Thyroid gland (tissue), 4 donors: ENCODE results near the gene PARD3. TPM values are rescaled to one million over a fixed set of nuclear protein-coding genes. Genes with fewer than 3 reads are reported as not detected.

Experiments used
- DNase-seq, 2 donors: peaks; one replicate each; pipeline ENCODE4 v3.0.0-alpha.2; 2019
- H3K27ac ChIP-seq, 3 donors: fragments of 200-600 bp; sonication (generic); 1 replicate in 2 of 3; 2 replicates in 1 of 3; pipeline ENCODE4 v1.5.1; 2016 to 2019; ENCODE audit warnings: mild to moderate bottlenecking in 1 of 3, moderate library complexity in 1 of 3
- H3K27me3 ChIP-seq: fragments of 200-600 bp; sonication (generic); one replicate; pipeline ENCODE4 v1.5.1; 2019
- H3K36me3 ChIP-seq, 2 donors: fragments of 200-600 bp; sonication (generic); one replicate each; pipeline ENCODE4 v1.5.1; 2016 to 2019
- H3K4me1 ChIP-seq, 2 donors: fragments of 200-600 bp; sonication (generic); one replicate each; pipeline ENCODE4 v1.5.1; 2017 to 2019
- H3K4me3 ChIP-seq, 3 donors: fragments of 200-600 bp; sonication (generic); replicated peaks in 1 of 3; 1 replicate in 2 of 3; 2 replicates in 1 of 3; pipeline ENCODE4 v1.5.1; 2016; ENCODE audit warnings: mild to moderate bottlenecking in 1 of 3
- H3K9me3 ChIP-seq: fragments of 200-600 bp; sonication (generic); one replicate; pipeline ENCODE4 v1.5.1; 2017
- POLR2A ChIP-seq, 2 donors: fragments of 450-650 bp; IDR thresholded peaks; one replicate each; pipeline ENCODE4 v1.6.1; 2017; ENCODE audit warnings: antibody characterized with exemption in 2 of 2, mild to moderate bottlenecking in 2 of 2, moderate library complexity in 1 of 2
- WGBS, 2 donors: methylation state at CpG; one replicate each; pipeline ENCODE4 v1.1.5; 2017; 5-methylcytosine and 5-hydroxymethylcytosine counted together
- intact Hi-C: fragments of 100-400 bp; cut with DNase I; formaldehyde crosslinking; loops from one replicate; pipeline ENCODE4 v1.15.1; 2023
- total RNA-seq, 4 donors: library from RNA; depleted of rRNA; stranded (reverse); fragments of >200 nt; gene quantifications; one replicate each; pipeline ENCODE4 v1.2.3, GENCODE V29; 2016
- TF ChIP-seq, protein P1 (sequence below), 6 experiments: fragments of 200-600 bp in 3 of 6; fragments of 450-650 bp in 3 of 6; sonication (generic) in 3 of 6; IDR thresholded peaks; one replicate each; pipeline ENCODE4 v1.5.1; 2016 to 2019; ENCODE audit warnings: antibody characterized with exemption in 6 of 6, mild to moderate bottlenecking in 2 of 6, inconsistent platforms in 1 of 6, moderate library complexity in 1 of 6

PARD3 gene
- total RNA-seq, 4 donors from 2014 or later = 48.6 to 88.4 (median 57.7) TPM

DNA sequence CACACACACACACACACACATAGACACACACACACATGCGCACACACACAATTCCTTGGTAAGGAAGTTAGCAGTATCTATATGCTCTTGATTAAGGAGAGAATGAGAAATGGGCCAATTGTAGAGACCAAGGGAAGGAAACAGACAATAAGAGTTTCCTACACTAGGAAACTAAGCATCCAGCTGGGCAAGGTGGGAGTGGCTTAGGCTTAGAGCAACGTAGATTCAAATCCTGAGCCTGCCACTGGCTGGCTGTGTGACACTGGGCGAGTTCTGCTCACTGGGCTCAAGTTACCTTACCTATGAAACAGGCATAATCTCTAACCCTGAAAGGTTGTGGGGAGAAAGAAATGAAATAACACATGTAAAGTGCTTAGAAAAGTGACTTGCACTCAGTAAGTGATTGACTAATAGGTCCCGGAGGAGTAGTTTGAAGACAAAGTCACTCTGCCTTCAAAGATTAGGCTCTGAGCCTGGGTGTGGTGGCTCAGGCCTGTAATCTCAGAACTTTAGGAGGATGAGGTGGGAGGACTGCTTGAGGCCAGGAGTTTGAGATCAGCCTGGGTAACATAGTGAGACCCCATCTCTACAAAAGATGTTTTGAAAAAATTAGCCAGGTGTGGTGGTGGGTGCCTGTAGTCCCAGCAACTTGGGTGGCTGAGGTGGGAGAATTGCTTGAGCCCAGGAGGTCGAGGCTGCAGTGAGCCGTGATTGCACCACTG, 701.4 kb downstream of the PARD3 start:
- Histone ChIP-seq H3K9me3 (no peaks in the 10 kb centered on the region), H3K27ac (no peak overlapping the region)
- 89 to 94% methylated on average over 6 of the region's 6 CpGs for WGBS, 2 donors

DNA sequence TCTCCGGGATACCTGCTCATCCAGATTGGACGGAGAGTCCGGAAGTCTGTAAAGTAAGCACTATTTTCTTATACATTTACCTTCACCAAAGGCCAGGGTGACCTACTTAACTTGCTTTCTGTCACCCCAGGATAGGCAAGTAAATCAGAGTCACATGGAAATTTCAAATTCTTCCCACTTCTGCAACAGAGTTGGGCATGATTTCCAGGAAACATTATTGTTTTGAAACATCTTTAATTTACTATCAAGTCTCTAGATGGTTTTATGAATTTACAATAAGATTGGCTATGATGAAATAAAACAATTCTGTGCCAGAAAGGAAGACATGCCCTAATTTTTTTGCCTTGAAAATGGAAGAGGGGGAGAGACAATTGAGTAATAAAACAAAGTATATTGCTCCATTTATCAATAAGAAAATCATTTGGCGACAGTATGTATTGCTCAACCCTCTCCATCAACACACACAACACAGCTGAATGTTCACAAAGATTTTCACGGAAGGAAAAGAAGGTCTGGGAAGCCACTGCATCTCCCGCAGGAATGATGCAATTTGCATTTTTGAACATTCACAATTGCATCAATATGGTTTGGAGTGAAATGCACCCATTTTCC, 702.8 kb downstream of the PARD3 start:
- TF ChIP-seq, protein P1, sequence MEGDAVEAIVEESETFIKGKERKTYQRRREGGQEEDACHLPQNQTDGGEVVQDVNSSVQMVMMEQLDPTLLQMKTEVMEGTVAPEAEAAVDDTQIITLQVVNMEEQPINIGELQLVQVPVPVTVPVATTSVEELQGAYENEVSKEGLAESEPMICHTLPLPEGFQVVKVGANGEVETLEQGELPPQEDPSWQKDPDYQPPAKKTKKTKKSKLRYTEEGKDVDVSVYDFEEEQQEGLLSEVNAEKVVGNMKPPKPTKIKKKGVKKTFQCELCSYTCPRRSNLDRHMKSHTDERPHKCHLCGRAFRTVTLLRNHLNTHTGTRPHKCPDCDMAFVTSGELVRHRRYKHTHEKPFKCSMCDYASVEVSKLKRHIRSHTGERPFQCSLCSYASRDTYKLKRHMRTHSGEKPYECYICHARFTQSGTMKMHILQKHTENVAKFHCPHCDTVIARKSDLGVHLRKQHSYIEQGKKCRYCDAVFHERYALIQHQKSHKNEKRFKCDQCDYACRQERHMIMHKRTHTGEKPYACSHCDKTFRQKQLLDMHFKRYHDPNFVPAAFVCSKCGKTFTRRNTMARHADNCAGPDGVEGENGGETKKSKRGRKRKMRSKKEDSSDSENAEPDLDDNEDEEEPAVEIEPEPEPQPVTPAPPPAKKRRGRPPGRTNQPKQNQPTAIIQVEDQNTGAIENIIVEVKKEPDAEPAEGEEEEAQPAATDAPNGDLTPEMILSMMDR (IDR thresholded peaks at IDR 0.05) = no peak
- TF ChIP-seq POLR2A (IDR thresholded peaks at IDR 0.05) = no peak
- H3K9me3 ChIP-seq = no peaks in the 10 kb centered on the region
- DNase-seq = no peak
- WGBS, 2 donors = 86 to 88% methylated on average over 6 of the region's 6 CpGs
- H3K4me1 ChIP-seq = peaks cover 2 to 12% of the 10 kb centered on the region in 2 donors
- H3K27ac ChIP-seq = no peak overlapping the region
- no peaks in the 10 kb centered on the region for H3K27me3 ChIP-seq
- H3K4me3 ChIP-seq = no peak overlapping the region
- peaks cover 0 to 7% of the 10 kb centered on the region in 2 donors for H3K36me3 ChIP-seq
- intact Hi-C loops = no loop called here

More for the DNA sequence above, 701.4 kb downstream of the PARD3 start:
- intact Hi-C loops = no loop called here
- Histone ChIP-seq H3K36me3 (peaks cover 0 to 7% of the 10 kb centered on the region in 2 donors), H3K4me1 (peaks cover 6 to 16% of the 10 kb centered on the region in 2 donors), H3K27me3 (no peaks in the 10 kb centered on the region), H3K4me3 (no peak overlapping the region)
- TF ChIP-seq POLR2A (IDR thresholded peaks at IDR 0.05) = no peak
- TF ChIP-seq, protein P1 (IDR thresholded peaks at IDR 0.05) = no peak
- DNase-seq = no peak

DNA sequence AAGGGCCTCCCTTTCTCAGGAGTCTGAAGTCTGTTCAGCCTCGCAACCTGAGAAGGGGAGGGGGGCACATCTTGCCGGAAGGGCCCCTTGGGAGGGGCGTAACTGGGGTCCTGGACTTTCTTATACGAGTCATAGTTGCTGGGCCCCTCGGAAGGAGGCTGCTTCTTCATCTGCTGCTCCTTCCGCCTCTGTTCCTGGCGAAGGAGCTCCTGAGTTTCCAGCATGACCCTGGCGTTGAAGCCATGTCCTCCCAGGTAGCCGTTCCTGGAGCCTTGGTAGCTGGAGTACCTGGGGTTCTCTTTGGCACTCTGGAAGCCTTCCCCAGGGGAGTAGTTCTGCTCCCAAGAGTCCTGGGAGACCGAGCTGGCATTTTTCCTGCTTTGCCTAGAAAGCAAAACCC, 703.9 kb downstream of the PARD3 start:
- Histone ChIP-seq H3K4me1 (peaks cover 0 to 1% of the 10 kb centered on the region in 2 donors), H3K9me3 (no peaks in the 10 kb centered on the region), H3K4me3 (no peak overlapping the region), H3K27me3 (no peaks in the 10 kb centered on the region), H3K36me3 (peaks cover 0 to 7% of the 10 kb centered on the region in 2 donors), H3K27ac (no peak overlapping the region)
- TF ChIP-seq, protein P1 (IDR thresholded peaks at IDR 0.05) = no peak
- 95% methylated on average over 10 of the region's 10 CpGs for WGBS, 2 donors
- no peak for DNase-seq
- intact Hi-C loops = no loop called here

DNA sequence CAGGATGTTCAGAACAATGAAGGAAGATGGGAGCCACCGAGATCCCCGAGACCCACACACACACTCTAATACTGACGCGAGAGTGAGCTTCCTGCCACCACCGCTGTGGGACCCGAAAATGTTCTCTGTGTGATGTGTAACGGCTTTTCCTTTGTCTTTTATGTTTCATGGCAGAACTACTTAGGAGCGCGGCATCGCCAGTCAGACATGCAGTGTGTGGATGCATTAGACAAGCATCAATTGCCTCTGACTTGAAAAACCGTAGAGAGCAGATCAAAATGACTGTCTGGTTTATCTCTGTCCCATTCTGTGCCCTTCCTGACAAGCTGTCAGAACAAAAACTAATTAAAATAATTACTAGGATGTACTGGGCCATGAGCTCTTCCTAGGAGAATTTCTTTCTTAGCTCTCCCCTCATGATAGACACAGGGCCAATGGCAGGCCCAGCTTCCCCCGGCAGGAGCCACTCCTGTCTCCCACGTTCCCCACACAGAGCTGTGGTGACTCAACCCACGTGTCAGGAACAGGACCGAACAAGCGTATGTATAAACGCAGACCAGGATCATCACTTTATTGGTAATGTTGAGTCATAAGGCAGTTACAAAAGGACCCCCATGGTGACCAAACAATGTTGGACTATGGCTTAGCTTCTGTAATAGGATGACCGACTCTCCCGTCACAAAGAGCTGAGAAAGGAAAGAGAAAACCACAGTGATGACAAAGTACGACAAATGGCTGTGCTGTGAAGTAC, 705.0 kb downstream of the PARD3 start:
- DNase-seq = no peak
- H3K36me3 ChIP-seq = peaks cover 0 to 7% of the 10 kb centered on the region in 2 donors
- 93 to 98% methylated on average over 20 of the region's 20 CpGs for WGBS, 2 donors
- no peak overlapping the region for H3K27ac ChIP-seq
- intact Hi-C loops = no loop called here
- H3K27me3 ChIP-seq = no peaks in the 10 kb centered on the region
- TF ChIP-seq, protein P1 (IDR thresholded peaks at IDR 0.05) = no peak
- no peak for TF ChIP-seq POLR2A (IDR thresholded peaks at IDR 0.05)
- no peaks in the 10 kb centered on the region for H3K9me3 ChIP-seq
- no peak overlapping the region for H3K4me3 ChIP-seq
- H3K4me1 ChIP-seq = no peaks in the 10 kb centered on the region
